Measurements from ENCODE around the gene SLC25A25.

DNA sequence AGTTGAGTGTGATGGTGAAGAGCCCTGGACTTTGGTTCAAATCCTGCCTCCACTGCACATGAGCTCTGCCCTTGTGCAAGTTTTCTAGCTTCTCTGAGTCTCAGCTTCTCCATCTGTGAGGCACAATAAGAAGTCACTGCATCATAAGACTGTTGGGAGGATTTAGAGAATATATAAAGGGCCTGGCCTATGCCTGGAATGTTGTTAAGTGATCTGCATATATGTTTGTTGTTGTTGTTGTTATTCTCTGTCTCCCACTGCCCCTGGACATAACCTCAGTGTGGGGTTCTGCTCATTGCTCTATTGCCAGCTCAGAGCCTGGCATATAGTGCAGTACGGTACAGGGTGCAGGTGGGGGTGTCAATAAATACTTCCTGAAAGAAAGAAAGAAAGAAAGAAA, 46.9 kb upstream of the SLC25A25 start:
- no peak for TF ChIP-seq POLR2A (IDR thresholded peaks at IDR 0.05)
- TF ChIP-seq EP300 (IDR thresholded peaks at IDR 0.05) = no peak
